Activated T-cell treated with anti-CD3 and anti-CD28 coated beads, Interleukin-2, amount 50 U/mL, for 4 hours (primary cell): ENCODE data around the gene CDC23. TPM values are rescaled to one million over a fixed set of nuclear protein-coding genes. Genes with fewer than 3 reads are reported as not detected.
"Not testable (repeated sequence)": the region's sequence is repeated elsewhere in the genome, so short reads cannot be mapped to it uniquely, and the experiment has no call there.

Experiments
- ATAC-seq, 2 donors: fragments of 200-7000 bp; cut with Tn5 transposase; one replicate each; pipeline ENCODE4 v1.10.0; 2021
- DNase-seq: peaks from one replicate; pipeline ENCODE4 v3.0.0-alpha.2; 2020
- H3K27me3 Mint-ChIP-seq: one replicate; pipeline ENCODE4 v1.8.0; 2021; ENCODE audit warnings: low read depth, mixed read lengths
- H3K36me3 Mint-ChIP-seq: one replicate; pipeline ENCODE4 v1.8.0; 2022; ENCODE audit warnings: mixed read lengths; ENCODE audit not compliant: insufficient read depth
- H3K4me1 Mint-ChIP-seq: one replicate; pipeline ENCODE4 v1.8.0; 2021; ENCODE audit warnings: low read depth, mixed read lengths
- H3K4me3 Mint-ChIP-seq: one replicate; pipeline ENCODE4 v1.8.0; 2021; ENCODE audit warnings: mild to moderate bottlenecking, moderate library complexity, mixed read lengths
- H3K9me3 Mint-ChIP-seq: one replicate; pipeline ENCODE4 v1.8.0; 2021; ENCODE audit warnings: mixed read lengths
- total RNA-seq, 3 donors: library from RNA; stranded (reverse); gene quantifications; one replicate each; pipeline ENCODE4 v1.2.1, GENCODE V29; 2021

Gene CDC23, protein sequence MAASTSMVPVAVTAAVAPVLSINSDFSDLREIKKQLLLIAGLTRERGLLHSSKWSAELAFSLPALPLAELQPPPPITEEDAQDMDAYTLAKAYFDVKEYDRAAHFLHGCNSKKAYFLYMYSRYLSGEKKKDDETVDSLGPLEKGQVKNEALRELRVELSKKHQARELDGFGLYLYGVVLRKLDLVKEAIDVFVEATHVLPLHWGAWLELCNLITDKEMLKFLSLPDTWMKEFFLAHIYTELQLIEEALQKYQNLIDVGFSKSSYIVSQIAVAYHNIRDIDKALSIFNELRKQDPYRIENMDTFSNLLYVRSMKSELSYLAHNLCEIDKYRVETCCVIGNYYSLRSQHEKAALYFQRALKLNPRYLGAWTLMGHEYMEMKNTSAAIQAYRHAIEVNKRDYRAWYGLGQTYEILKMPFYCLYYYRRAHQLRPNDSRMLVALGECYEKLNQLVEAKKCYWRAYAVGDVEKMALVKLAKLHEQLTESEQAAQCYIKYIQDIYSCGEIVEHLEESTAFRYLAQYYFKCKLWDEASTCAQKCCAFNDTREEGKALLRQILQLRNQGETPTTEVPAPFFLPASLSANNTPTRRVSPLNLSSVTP
- 10 to 100 TPM; 50.2 to 52.2 (median 51.7) TPM for total RNA-seq

DNA sequence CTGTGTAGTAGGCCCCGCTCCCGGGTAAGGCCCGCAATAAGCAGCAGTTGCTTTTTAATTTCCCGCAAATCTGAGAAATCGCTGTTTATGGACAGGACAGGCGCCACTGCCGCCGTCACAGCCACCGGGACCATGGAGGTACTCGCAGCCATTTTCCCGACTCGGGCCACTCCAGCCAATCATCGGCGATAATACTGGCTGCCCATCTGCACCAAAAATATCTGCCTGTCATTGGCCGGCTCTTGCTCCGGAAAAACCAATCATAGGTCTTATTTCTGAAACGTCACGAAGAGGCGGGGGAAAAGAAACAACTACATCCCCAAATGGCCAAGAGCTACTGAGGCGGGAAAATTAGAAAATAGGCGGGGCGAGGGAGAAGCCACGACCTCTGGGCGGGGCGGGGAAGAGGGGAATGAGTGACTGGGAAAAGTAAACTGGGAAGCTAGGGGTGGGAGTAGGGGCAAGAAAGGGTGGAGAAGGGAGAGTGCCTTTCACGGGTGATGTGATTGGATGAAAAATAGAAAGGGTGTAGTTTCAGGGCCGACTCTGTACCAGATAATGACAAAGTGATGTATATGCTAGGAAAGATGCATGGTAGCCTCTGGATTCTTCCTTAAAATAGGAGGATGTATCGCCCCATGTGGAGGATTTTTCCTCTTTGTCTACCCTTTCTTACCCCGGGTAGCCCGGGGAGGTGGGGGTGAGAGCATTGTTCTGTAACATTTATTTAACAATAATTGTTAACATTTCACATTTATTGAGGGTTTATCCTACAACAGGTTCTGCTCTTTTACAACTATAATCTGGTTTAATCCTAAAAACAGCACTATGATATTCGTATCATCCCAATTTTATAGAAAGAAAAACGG is at the start of gene CDC23:
Gene CDC23, minus strand, starts transcription at position 163 of the 869 bp plus-strand sequence. Its CDS starts 11 bp downstream, at position 152.
- DNase-seq, result peak; percentile 82
- Mint-ChIP-seq H3K36me3 (peaks cover 4% of the 10 kb centered on the region), H3K4me1 (peaks cover 23% of the 10 kb centered on the region), H3K4me3 (peak within 1 kb of the TSS; percentile 99), H3K9me3 (no peaks in the 10 kb centered on the region), H3K27me3 (no peaks in the 10 kb centered on the region)
- ATAC-seq, result peak; percentile 96 to 97

DNA sequence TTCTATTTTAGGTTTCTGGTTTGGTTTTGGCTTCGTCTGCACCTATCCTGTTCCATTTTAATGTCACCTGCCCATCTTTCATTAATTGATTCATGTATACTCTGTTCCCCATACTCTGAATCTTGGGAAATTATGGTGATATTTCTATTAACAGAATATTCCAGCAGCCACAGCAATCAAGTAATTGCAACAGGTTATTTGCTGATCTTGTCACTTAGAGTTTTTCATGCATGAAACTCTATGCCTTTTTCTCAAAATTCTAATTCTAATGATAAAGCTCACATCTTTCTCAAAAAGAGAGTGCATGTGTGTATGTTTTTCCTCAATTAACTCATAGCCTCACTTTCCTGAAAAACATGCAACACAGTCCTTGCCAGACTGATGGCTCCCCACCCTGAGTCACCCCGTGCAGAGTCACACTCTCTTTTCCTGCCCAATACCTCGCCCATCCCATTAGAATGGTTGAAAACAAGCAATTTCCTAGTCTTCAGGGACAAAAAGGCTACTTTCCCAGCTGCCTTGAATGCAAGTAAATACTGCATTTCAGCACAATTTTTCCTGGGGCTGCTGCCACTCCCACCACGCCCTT is 45.7 kb upstream of the CDC23 start:
- DNase-seq (no peak), ATAC-seq (no peak)
- no peak overlapping the region for H3K4me3 Mint-ChIP-seq
- no peaks in the 10 kb centered on the region for H3K36me3 Mint-ChIP-seq
- no peaks in the 10 kb centered on the region for H3K4me1 Mint-ChIP-seq
- H3K27me3 Mint-ChIP-seq, result no peaks in the 10 kb centered on the region
- no peaks in the 10 kb centered on the region for H3K9me3 Mint-ChIP-seq

DNA sequence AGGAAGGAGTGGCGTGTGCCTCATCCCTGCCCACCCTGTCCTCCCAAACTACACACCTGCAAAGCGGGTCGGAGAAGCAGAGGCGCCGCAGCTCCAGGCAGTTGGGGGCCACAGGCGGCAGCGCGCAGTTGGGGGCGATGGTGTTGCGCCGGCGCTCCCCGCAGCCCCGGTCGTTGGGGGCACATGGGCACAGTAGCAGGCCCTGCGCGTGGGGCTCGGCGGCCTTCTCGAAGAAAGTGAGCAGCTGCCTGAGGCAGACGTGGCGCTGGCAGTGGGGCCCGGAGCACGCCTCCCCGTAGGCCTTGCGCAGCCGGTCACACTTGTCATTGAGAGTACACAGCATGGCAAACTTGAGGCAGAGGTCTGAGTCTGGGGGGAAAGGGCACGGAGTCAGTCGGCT is 44.5 kb upstream of the CDC23 start:
- Mint-ChIP-seq H3K36me3 (no peaks in the 10 kb centered on the region), H3K4me1 (no peaks in the 10 kb centered on the region), H3K9me3 (no peaks in the 10 kb centered on the region), H3K4me3 (no peak overlapping the region), H3K27me3 (no peaks in the 10 kb centered on the region)
- no peak for ATAC-seq
- DNase-seq, result no peak

DNA sequence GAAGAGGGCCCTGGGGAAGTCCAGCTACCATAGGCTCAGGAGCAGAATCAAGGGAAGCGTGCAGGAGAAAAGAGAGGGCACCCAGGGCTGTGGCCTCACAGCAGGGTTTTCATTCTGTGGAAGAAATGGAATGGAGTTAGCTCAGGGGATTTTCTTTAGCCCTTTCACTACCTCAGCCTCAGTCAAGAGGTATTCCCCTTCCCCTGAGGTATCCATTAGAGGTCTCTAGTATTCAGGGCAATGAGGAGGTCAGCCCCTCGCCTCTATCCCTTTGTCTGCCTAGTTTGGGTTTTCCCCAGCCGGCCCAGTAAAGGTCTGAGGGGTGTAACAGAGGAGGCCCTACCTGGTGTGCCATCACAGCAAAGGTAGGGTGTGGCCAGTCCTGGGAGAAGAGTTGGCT is 39.8 kb upstream of the CDC23 start:
- Mint-ChIP-seq H3K4me3 (no peak overlapping the region), H3K27me3 (peaks cover 4% of the 10 kb centered on the region), H3K9me3 (no peaks in the 10 kb centered on the region), H3K4me1 (no peaks in the 10 kb centered on the region), H3K36me3 (no peaks in the 10 kb centered on the region)
- ATAC-seq (no peak), DNase-seq (no peak)

DNA sequence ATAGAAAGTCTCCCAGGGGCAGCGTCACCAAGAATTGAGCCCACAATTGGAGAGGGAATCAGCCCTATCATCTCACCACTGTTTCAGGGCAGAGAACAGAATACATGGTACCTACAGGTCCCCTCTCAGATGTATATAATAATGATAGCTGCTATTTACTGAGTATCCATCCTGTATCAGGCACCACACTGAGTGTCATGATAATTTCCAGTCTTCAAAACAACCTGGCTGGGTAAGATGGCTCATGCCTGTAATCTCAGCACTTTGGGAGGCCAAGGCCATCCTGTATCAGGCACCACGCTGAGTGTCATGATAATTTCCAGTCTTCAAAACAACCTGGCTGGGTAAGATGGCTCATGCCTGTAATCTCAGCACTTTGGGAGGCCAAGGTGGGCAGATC is 34.7 kb upstream of the CDC23 start:
- H3K9me3 Mint-ChIP-seq, DNase-seq, H3K36me3 Mint-ChIP-seq, H3K4me3 Mint-ChIP-seq, ATAC-seq, H3K4me1 Mint-ChIP-seq: not testable (repeated sequence)
- H3K27me3 Mint-ChIP-seq, result peaks cover 24% of the 10 kb centered on the region

DNA sequence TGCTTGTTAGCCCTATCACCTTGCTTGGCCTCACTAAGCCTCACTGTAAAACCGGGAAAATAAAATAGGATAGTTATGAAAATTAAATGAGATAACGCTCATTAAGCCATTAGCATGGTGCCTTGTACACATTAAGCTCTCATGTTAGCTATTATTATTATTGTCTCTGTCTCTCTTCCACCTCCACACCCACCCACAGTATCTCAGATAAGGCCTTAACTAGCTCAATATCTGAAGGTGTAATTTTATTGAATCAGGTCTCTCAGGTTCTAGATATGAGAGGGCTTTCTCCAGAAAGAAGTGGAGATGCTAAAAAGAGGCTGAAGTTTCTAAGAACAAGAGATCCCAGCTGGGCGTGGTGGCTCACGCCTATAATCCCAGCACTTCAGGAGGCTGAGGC is 33.7 kb upstream of the CDC23 start:
- H3K4me3 Mint-ChIP-seq, result no peak overlapping the region
- H3K4me1 Mint-ChIP-seq, result no peaks in the 10 kb centered on the region
- no peaks in the 10 kb centered on the region for H3K9me3 Mint-ChIP-seq
- ATAC-seq (no peak), DNase-seq (no peak)
- no peaks in the 10 kb centered on the region for H3K36me3 Mint-ChIP-seq
- peaks cover 30% of the 10 kb centered on the region for H3K27me3 Mint-ChIP-seq

DNA sequence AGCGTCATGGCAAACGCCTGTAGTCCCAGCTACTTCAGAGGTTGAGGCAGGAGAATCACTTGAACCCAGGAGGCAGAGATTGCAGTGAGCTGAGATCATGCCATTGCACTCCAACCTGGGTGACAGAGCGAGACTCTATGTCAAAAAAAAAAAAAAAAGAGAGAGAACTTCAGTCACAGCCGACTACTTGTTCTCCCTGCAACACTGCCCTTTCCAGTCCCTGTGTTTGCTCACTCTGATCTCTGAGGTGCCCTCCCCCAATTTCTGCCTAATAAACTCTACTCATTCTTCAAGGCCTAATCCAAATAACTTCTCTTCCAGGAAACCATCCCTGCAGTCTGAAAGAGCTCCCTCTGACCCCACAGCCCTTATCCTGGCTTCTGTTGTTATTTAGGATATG is 33.2 kb upstream of the CDC23 start:
- Mint-ChIP-seq H3K27me3 (peaks cover 33% of the 10 kb centered on the region), H3K4me1 (peaks cover 3% of the 10 kb centered on the region), H3K36me3 (no peaks in the 10 kb centered on the region), H3K4me3 (no peak overlapping the region), H3K9me3 (no peaks in the 10 kb centered on the region)
- no peak for DNase-seq
- no peak for ATAC-seq

DNA sequence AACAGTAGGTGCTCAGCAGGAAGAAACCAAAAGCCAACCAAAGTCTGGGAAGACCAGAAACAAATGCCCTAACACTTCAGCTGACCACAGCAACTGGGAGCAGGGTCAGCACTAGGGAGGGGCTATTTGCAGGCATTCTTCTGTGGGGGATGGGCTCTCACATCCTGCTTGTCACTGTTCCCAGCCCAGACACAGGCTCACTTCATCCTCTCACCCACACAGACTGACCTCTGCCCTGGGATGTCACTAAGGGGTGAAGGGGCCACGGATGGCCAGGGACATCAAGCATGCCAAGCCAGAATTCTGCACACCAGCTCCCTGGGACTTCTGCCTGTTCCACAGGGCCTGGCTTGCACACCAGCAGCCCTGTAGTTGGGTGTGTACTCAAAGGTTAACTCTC is 32.6 kb upstream of the CDC23 start:
- ATAC-seq (no peak), DNase-seq (no peak)
- Mint-ChIP-seq H3K4me1 (peaks cover 9% of the 10 kb centered on the region), H3K27me3 (peaks cover 36% of the 10 kb centered on the region), H3K36me3 (no peaks in the 10 kb centered on the region), H3K9me3 (no peaks in the 10 kb centered on the region), H3K4me3 (no peak overlapping the region)

DNA sequence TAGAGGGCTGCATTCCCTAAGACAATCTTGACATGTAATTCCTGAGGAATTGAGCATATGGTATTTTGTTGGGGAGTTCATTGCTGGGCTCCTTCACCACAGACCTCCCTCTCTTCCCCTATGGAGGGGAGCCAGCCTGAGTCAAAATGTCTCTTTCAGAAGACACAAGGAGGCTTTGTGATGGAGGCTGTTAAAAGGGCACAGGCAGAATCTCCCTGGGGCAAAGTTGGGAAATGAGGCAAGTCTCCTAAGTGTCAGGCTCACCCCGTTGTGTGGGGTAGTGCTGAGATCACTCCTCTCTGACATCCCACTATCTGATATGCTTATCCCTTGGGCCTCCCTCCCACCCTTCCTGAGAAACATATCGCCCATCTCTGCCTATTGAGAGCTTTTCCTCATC is 30.7 kb upstream of the CDC23 start:
- peaks cover 12% of the 10 kb centered on the region for H3K4me1 Mint-ChIP-seq
- ATAC-seq (no peak), DNase-seq (no peak)
- H3K9me3 Mint-ChIP-seq, result no peaks in the 10 kb centered on the region
- H3K36me3 Mint-ChIP-seq, result no peaks in the 10 kb centered on the region
- no peak overlapping the region for H3K4me3 Mint-ChIP-seq
- peaks cover 47% of the 10 kb centered on the region for H3K27me3 Mint-ChIP-seq

DNA sequence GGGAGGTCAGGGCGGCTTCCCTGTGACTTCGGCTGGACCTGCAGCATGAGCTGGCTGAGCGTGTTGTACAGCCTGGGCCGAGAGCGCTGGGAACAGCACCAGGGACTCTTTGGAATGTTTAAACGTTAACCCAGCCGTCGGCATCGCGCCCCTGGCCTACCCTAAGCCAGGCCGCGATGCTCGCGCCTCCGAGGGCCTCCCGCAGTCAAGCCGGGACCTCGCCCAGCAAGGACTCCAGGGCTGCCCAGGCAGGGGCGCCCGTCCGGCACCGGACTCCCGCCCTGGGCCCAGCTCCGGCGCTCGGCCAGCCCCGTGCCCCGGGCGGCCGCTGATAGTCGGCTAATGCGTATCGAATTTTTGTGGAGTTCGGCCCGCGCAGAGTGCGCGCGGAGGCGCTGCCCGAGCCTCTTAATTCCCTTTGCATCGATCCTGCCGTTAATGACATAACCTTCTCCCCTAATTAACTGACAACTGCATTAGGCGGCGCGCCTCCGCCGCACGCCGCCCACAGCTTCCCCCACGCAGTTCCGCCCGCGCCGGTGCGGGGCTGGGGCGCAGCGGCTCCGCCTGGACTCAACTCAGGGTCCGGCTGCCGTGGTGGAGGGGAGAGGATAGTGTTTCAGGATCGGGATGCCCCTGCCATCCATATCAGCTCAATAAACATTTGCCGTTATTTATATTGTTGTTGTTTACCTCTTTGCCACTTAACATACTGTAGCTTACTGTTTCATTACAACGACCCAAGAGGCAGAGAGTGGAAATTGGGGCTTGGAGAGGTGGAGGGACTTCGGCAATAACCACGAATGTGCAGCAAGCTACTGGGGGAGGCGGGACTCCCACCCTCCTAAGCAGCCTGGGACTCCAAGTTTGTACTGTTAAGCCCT is 28.8 kb upstream of the CDC23 start:
- ATAC-seq, result peak; percentile 34 to 42
- peak overlapping the region; percentile 24 for H3K4me3 Mint-ChIP-seq

DNA sequence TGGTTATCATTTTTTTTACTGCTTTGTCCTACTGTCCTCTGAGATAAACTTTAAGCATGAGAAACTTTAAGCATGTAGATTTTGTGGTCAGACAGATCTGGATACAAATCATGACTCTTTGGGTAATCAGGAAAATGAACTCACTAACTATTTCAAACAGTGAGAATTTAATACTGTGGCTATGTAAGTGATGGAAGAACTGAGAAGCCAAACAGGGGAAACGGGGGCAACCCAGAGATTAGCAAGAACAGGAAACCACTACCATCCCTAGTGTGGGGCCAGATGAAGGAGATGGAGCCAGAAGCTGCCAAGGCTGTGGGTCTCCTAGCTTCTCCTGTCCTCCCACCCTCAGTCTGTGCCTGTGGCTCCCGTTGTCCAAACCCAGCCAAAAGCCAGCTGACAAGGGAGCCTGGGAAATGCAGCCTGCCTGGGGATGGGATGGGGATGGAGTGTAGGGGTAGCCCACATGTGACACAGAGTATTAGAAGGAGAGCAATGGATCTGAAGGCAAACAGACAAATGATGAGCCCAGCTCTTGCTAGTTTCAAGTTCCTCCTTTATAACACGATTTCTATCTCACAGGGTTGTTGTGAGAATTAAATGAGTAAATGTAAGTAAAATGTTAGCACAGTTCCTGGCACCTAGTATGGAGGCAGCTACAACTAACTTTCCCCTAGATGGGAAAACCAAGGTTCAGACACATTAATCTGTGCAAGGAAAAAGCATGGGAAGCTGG is 27.7 kb upstream of the CDC23 start:
- Mint-ChIP-seq H3K4me3 (no peak overlapping the region), H3K4me1 (peaks cover 12% of the 10 kb centered on the region), H3K9me3 (no peaks in the 10 kb centered on the region), H3K36me3 (no peaks in the 10 kb centered on the region), H3K27me3 (peaks cover 58% of the 10 kb centered on the region)
- DNase-seq (no peak), ATAC-seq (peak; percentile 70 to 72)

More for the DNA sequence above, 28.8 kb upstream of the CDC23 start:
- H3K4me1 Mint-ChIP-seq, result peaks cover 12% of the 10 kb centered on the region
- peaks cover 55% of the 10 kb centered on the region for H3K27me3 Mint-ChIP-seq
- DNase-seq, result no peak
- no peaks in the 10 kb centered on the region for H3K36me3 Mint-ChIP-seq
- H3K9me3 Mint-ChIP-seq, result no peaks in the 10 kb centered on the region

DNA sequence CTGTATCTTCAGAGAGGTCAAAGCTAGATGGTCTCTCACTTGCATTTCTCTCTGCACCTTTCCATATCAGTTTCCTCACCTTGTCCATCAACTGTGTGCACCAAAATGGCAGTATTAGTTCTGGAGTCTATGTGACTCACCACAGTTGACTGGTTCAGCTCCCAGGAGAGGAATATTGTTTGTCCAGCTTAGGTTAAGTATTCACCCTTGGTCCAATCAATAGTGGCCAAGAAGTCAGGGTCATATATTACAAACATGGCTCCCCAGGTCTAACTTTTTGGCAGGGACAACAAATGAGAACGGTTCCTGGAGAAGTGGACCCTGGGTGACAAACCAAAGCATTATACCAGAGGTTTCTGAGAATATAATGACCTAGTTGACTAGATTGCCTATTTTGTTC is 24.9 kb upstream of the CDC23 start:
- H3K36me3 Mint-ChIP-seq, result no peaks in the 10 kb centered on the region
- H3K4me3 Mint-ChIP-seq, result no peak overlapping the region
- H3K27me3 Mint-ChIP-seq, result peaks cover 43% of the 10 kb centered on the region
- H3K9me3 Mint-ChIP-seq, result no peaks in the 10 kb centered on the region
- no peak for DNase-seq
- H3K4me1 Mint-ChIP-seq, result peaks cover 12% of the 10 kb centered on the region
- ATAC-seq, result no peak

DNA sequence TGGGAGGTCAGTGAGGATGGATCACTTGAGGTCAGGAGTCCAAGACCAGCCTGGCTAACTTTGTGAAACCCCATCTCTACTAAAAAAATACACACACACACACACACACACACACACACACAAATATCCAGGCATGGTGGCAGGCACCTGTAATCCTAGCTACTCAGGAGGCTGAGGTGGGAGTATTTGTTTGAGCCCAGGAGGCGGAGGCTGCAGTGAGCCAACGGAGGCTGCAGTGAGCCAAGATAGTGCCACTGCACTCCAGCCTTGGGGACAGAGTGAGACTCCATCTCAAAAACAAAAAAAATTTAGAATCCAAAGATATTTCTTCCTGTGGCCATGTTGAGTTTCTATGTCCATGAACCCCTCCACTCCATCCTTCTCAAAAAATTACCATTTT is 21.5 kb upstream of the CDC23 start:
- no peaks in the 10 kb centered on the region for H3K36me3 Mint-ChIP-seq
- no peak for ATAC-seq
- H3K9me3 Mint-ChIP-seq, result no peaks in the 10 kb centered on the region
- DNase-seq, result no peak
- peaks cover 29% of the 10 kb centered on the region for H3K27me3 Mint-ChIP-seq
- H3K4me3 Mint-ChIP-seq, result no peak overlapping the region
- no peaks in the 10 kb centered on the region for H3K4me1 Mint-ChIP-seq
